ENCODE results near the gene JOSD1.
A peak's percentile ranks its signal among the peaks of the same experiment; 100 is the strongest.

Gene JOSD1

DNA sequence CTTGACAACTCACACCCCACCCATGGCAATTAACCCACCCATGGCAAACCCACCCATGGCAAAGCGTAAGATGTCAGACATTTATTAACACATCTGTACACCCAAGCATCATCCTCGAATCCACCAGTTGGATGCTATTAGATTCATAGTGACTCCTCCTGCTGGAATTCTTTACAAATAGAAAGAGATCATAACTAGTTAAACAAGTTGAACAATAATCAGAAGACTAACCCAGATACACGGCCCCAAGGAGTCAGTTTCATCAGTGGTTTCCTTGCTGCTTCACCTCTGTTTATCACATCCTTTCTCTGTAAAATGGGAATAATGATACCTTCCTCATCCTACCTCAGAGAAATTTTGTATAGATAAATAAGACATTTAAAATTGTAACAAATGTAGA, 10.1 kb upstream of the JOSD1 start:
- DNase-seq = no peak

- no peak for DNase-seq
Observed at GRCh38 chr22:38710351-38710750, 9.6 kb upstream of the JOSD1 start.

DNA sequence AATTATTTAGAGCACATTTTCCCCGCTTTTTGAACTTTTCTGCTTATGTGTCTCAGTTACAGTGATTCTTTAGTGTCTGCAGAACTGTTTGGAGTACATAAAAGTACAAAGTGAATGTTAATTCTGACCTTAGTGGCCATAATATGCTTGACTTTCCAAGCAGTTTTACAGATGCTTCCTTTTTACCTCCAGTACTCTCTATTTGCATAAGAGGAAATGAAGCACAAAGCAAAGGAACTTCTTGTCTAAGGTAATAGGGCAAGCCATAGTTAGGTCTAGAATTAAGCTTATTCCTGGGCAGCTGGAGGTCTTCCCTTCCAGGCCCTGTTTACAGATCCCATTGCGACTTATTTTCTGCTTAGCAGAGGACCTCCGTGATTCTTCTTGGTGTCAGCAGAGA, 8.6 kb upstream of the JOSD1 start:
- DNase-seq = no peak

DNA sequence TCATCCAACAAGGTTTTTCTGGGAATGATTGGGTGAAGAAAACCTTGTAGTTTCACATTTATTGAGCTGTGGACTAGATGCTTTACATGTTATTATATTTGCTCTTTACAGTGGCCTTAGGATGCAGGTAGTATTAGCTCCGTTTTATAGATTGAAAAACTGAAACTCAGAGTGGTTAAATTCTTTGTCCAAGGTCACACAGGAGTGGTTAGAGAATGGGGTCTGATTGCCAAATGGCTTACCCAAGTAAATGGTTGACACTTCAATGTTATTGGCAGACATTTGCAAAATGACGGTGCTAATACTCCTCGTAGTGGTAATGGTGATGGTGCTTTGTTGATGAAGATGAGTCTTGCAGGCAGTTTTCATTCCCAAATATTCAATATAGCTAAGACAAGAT, 7.2 kb upstream of the JOSD1 start:
- DNase-seq = no peak

- no peak for DNase-seq
Observed at GRCh38 chr22:38707346-38707745, 6.6 kb upstream of the JOSD1 start.

DNA sequence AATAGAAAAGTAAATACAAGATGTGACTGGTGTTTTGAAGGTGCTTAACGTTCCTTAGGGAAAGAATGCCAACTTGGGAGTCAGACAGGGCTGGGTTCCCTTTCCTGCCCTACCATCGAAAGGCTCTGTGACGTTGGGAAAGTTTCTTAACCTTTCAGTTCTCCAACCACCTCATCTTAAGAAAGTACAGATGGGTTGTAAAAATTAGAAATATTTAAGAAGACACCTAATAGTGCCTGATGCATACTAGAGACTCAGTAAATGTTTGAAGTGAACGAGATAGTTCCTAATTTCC, 6.1 kb upstream of the JOSD1 start:
- no peak for DNase-seq

DNA sequence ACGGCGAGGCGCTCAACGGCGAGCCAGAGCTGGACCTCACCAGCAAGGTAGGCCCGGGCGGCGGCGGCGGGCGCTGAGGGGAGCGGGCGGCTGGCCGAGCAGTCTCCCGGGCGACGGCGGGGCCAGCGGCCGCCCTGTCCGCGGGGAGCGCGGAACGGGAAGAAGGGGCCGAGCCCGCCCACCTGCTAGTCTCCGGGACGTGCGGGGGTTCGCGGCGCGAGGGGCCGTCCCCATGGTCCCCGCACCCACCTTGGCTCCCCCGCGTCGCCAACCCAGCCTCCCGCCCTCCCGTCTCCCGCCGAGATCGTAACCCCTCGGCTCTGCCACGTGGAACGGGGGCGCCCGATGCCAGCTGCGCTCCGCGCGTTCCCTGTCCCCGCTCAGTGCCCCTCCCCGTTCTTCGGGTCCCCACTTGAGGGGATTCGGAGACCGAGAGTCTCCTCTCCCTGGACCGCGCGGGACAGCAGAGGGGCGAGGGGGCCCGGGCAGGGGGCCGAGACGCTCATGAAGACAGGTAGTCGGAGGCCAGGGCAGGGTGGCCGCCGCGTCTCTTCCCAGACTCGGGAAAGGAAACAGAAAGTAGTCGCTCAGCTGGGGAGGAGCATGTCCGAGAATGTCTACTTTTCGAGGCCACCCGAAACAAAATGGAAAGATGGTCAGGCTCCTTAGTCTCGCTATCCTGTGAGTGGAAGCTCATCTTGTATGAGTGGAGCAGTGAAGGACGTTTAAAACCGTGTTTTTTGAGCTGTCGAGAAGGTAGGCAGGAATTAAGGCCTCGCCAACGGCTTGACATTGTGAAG, 5.6 kb upstream of the JOSD1 start:
- DNase-seq = peak; percentile 23

DNA sequence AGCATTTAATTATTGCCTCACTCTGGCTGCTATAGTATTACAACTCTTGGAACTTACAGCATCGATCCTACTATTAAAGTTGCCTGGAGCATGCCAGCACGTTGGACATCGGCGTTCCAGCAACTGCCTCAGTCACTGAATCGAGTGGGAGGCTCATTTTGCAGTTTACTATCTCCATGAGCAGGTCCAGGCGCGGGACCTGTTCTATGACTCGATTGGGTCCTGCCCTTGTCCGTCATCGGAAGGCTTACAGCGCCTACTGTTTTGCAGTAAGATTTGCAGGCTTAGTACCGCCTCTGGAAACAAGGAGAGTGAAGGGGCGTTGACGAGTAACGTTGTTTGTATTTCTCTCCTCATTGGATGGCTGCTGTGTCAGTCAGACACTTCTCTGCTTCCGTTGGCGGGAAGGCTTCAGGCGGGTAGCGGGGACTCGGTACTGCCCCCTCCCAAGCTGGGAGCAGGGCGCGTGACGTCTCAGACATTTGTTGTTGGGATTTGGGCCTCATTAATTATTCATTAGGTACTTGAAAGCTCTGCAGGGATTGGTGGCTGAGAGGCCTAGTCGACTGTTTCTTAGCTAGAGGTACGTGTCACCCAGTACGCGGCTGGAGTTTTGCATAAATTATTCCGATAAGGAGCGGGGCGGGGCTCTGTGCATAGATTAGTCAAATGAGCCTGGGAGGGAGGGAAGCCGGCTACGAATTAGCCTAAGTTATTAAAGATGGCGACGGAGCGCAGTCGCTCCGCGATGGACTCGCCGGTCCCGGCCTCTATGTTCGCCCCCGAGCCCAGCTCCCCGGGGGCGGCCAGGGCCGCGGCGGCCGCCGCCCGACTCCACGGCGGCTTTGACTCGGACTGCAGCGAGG, 4.7 kb upstream of the JOSD1 start, which contains the start of gene GTPBP1:
Gene GTPBP1, plus strand, starts transcription at position 710 of the 866 bp plus-strand sequence. Its CDS starts 12 bp downstream, at position 722.
- DNase-seq = peak; percentile 100

- DNase-seq = no peak
Observed at GRCh38 chr22:38704654-38705234, 4.0 kb upstream of the JOSD1 start.

GRCh38 chr22:38700270-38700788, 414 bp downstream of the JOSD1 start:
- no peak for DNase-seq

DNA sequence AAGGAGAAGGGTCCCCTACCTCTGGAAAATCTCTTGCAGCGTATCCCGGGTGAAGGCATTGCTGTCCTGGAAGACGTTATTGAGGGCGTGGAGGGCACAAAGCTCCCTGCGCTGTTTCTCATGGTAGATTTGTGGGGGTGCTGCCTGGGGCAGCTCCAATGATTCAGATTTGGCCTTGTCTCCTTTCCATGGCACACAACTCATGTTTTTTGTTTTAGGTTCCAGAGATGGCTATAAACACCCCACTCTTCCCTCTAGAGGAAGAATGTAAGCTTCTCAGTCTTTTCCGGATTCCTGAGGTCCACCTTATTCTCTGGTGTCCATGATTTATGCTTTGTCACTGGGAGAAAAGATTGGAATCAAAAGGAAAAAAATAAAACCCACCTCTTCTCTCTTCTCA, 959 bp downstream of the JOSD1 start:
- DNase-seq = no peak

DNA sequence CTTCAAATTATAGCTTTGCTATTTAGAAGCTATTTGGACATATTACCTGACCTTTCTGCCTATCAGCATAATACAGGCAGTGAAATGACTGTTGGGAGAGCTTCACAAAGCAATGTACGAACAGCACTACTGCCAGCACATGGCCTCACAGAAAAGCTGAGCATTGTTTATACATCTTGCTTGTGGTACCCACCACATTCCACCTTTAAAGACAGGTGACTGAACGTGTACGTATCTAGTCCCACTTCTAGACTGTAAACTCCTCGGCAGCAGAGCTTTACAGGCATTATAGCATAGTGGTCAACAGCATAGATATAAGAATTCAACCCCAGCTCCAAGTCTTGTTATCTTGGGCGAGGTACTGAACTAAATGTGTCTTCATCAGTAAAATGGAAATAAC, 1.6 kb downstream of the JOSD1 start:
- no peak for DNase-seq

DNA sequence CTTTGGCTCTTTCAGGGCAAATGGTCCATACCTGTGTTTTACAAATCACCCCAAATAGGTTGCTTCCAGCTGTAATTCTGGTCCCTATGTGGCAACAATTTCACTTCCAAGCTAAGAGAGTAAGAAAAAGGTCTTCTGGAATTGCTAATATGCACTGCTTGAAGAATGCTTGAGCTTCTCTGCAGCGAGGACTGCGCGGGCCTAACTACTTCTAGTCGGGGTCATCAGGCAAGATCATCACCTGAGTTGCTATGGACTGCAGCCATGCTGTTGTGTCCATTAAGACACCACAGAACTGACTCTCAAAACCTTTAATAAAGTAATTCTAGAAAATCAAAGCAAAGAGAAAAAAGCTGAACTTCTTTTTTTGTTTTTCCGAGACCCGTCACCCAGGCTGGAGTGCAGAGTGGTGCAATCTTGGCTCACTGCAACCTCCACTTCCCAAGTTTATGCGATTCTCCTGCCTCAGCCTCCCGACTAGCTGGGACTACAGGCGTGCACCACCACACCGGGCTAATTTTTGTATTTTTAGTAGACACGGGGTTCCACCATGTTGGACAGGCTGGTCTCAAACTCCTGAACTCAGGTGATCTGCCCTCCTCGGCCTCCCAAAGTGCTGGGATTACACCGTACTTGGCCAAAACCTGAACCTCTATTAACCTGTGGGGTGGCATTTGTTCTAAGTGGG, 2.2 kb downstream of the JOSD1 start:
- no peak for DNase-seq

DNA sequence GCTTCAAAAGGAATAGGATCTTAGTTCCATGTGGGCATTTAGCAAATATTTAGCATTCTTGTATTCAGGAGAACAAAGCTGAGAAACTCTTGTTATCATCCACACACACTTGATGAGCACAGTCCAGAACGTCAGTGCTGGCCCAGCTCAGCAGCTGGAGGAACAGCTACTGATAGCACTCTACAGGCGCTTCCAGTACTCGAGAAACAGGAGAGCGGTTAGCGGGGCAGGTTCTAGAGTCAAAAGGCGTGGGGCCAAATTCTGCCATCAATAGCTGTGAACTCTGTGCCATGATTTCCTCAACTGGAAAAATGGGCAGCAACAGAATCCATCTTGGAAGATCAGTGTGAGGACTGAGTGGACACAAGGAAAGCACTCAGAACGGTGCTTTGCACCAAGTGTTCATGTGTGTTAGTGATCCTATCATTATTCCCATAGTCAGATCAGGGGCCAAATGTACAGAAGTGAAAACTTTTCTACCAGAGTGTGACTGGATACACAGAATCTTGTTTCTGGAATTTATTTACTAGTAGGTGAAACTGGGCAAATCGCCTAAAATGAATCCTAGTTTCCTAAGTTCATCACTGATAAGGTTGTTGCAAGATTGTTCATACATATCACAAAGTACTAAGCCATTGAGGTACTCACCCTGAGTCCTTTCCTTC, 3.2 kb downstream of the JOSD1 start:
- DNase-seq = no peak

DNA sequence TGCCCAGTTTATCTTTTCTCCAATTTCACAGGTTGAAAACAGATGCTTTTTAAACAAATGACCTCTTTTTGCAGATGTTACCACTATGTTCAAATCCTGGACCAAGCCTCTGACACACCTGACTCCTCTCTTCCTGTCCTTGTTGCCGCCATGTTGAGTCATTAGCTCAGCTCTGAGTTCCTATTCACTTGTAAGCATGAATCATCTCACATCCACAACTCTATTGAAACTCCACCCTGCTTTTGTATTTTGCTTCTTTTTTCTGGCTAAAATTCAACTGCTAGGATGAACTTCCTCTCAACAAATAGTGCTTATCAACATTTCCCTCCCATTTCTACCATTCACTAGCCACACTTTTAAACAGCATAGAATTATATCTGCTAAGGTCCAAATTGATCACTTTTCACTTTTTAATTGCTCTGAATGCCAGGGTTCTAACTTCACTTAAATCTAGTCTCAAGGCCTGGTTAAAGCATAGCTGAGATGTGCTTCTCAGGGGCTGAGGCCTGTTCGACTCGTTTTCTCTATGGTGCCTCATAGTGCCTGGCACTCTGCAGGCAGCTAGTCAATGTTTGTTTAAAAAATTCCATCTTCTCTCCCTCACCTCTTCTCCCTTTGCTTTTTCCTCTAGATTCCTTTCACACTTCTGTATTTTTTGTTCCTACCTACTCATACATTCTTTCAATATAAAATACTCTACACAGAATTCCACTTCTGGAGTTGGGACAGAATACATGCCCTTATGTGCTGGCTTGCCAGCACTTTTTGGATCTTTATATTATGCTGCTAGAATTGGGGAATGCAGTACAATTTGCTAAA, 3.9 kb downstream of the JOSD1 start:
- DNase-seq = no peak

DNA sequence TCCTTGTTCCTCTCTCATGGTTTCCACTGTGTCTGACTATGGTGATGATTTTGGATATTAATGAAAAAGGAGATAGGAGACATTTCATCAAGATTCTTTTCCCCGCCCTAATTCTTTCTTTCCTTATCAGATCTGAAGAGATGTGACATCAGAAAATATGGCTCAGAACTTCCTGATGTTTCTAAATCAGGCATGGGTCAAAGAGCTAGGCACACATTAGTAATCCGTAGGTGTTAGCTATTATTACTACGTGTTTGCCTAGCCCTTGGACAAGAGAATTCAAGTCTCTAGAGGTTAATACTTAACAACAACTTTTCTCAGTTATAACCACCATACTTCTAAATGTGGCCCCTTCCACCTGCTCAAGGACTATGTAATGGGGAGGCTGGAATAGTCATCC, 5.8 kb downstream of the JOSD1 start:
- no peak for DNase-seq

GRCh38 chr22:38694049-38694448, 6.7 kb downstream of the JOSD1 start:
- no peak for DNase-seq

- no peak for DNase-seq
Observed at GRCh38 chr22:38689651-38690050, 11.1 kb downstream of the JOSD1 start.

DNA sequence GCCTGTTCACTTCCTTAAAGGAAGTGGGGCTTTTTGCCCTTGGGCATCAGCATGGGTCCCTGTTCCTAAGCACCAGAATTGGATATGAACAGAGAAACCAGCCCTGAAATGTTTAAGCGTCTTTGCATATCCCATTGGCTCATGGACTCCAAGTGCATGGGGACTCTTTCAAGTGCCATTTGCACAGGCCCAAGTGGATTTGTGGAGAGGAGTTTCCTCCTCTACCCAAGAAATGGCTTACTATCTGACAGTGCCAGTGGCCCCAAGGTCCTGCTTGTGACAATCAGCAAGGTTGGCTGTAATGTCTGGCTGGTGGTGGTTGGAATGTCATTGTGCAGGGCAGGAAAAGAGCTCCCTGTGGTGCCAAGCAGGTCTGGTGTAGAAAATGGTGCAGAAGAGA, 15.0 kb downstream of the JOSD1 start:
- DNase-seq = no peak

- DNase-seq = no peak
Observed at GRCh38 chr22:38684895-38685294, 15.8 kb downstream of the JOSD1 start.

DNA sequence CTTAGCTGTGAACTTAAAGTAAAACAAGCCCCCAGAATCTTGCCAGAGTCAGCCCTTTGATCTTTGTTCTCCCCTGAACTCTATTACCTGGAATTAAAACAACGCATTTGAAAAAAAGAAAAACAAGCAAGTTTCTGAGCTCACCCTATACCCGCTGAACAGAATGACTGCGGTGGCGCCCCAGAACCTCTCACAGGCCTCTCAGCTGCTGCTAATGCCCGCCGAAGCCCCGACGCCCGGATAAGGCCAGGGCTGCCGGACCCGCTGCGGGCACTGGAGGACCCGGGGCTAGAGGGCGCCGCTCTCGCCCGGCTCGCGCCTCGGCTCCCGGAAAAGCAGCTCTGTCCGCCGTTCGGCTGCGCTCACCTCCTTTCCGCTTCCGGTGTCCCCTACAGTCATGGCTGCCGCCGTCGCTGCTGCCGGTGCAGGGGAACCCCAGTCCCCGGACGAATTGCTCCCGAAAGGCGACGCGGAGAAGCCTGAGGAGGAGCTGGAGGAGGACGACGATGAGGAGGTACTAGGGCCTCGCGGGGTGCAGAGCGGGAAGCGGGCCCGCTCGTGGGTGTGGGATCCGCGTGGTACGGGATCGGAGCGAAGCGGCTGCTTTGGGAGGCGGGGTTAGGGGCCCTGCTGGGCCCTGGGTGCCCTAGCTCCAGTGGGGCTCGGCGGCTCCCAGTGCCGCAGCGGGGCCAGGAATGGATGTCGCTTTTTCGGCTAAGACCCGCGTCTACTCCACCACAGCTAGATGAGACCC, 19.0 kb downstream of the JOSD1 start, which contains the start of gene TOMM22:
Gene TOMM22, plus strand, starts transcription at position 376 of the 754 bp plus-strand sequence. Its CDS starts 22 bp downstream, at position 398.
- peak; percentile 81 for DNase-seq
